CD4-positive, CD25-positive, alpha-beta regulatory T cell (primary cell): ENCODE results near the gene ACTL10. TPM values are rescaled to one million over a fixed set of nuclear protein-coding genes. Genes with fewer than 3 reads are reported as not detected.

ENCODE experiments used
- ATAC-seq, 2 donors: fragments of 150-1000 bp; cut with Tn5 transposase; one replicate each; pipeline ENCODE4 v1.10.0; 2021; ENCODE audit warnings: low read depth in 2 of 2, moderate number of reproducible peaks in 2 of 2, moderate library complexity in 1 of 2
- DNase-seq, 3 donors: peaks; one replicate each; pipeline versions ENCODE4 v3.0.0 to v3.0.0-alpha.2; 2012 to 2022; ENCODE audit warnings: mixed read lengths in 1 of 3
- H3K27ac ChIP-seq: one replicate; pipeline ENCODE4 v1.7.0; 2013; ENCODE audit warnings: mild to moderate bottlenecking, low read length; ENCODE audit not compliant: insufficient read depth, poor library complexity, severe bottlenecking
- H3K27me3 ChIP-seq: one replicate; pipeline ENCODE4 v1.7.0; 2013; ENCODE audit warnings: low read length; ENCODE audit not compliant: control insufficient read depth, insufficient read depth
- H3K36me3 ChIP-seq: one replicate; pipeline ENCODE4 v1.7.0; 2013; ENCODE audit warnings: mild to moderate bottlenecking, low read length, moderate library complexity; ENCODE audit not compliant: control insufficient read depth, insufficient read depth
- H3K4me1 ChIP-seq: 2 replicates; pipeline ENCODE4 v1.7.0; 2013; ENCODE audit warnings: mild to moderate bottlenecking, low read length; ENCODE audit not compliant: insufficient read depth, control insufficient read depth, poor library complexity, severe bottlenecking
- H3K4me3 ChIP-seq: one replicate; pipeline ENCODE4 v1.7.0; 2013; ENCODE audit warnings: low read depth, mild to moderate bottlenecking, low read length, moderate library complexity
- H3K9me3 ChIP-seq, 2 experiments: 1 replicate in 1 of 2; 2 replicates in 1 of 2; pipeline ENCODE4 v1.7.0; 2013; ENCODE audit warnings: low read length in 2 of 2, mild to moderate bottlenecking in 1 of 2, moderate library complexity in 1 of 2; ENCODE audit not compliant: control insufficient read depth in 2 of 2
- H3K27ac Mint-ChIP-seq, 3 donors: one replicate each; pipeline ENCODE4 v1.8.0; 2020 to 2022; ENCODE audit warnings: mild to moderate bottlenecking in 3 of 3, mixed read lengths in 3 of 3, moderate library complexity in 2 of 3
- H3K27me3 Mint-ChIP-seq: one replicate; pipeline ENCODE4 v1.8.0; 2022; ENCODE audit warnings: mild to moderate bottlenecking, mixed read lengths
- H3K36me3 Mint-ChIP-seq: one replicate; pipeline ENCODE4 v1.8.0; 2020; ENCODE audit warnings: mixed read lengths
- H3K4me1 Mint-ChIP-seq, 4 donors: one replicate each; pipeline ENCODE4 v1.8.0; 2020 to 2022; ENCODE audit warnings: mixed read lengths in 4 of 4, mild to moderate bottlenecking in 1 of 4
- H3K4me3 Mint-ChIP-seq, 4 donors: one replicate each; pipeline ENCODE4 v1.8.0; 2020 to 2022; ENCODE audit warnings: mild to moderate bottlenecking in 4 of 4, mixed read lengths in 4 of 4, moderate library complexity in 3 of 4
- H3K9me3 Mint-ChIP-seq, 7 donors: one replicate each; pipeline ENCODE4 v1.8.0; 2020 to 2022; ENCODE audit warnings: mixed read lengths in 7 of 7, mild to moderate bottlenecking in 3 of 7, moderate library complexity in 2 of 7
- polyA plus RNA-seq, 4 donors: library from polyadenylated mRNA; unstranded; fragments of 300-500 nt; fragmentation: Illumina TruSeq; gene quantifications; one replicate each; pipeline ENCODE4 v1.2.3, GENCODE V29; 2021
- total RNA-seq: library from RNA; stranded (reverse); gene quantifications from one replicate; pipeline ENCODE4 v1.2.3, GENCODE V29; 2022

The ACTL10 gene
- total and polyA plus RNA-seq, 5 donors from 2014 or later = 2.0 to 11.6 (median 8.4) TPM

GRCh38 chr20:33701629-33702450 is 35.1 kb downstream of the ACTL10 start:
- H3K27me3 Mint-ChIP-seq = no peaks in the 10 kb centered on the region
- no peak overlapping the region for H3K4me3 Mint-ChIP-seq
- H3K27ac Mint-ChIP-seq = no peak overlapping the region
- Histone ChIP-seq H3K27ac (no peak overlapping the region), H3K9me3 (no peaks in the 10 kb centered on the region), H3K4me1 (no peaks in the 10 kb centered on the region), H3K4me3 (no peak overlapping the region), H3K36me3 (peaks cover 4% of the 10 kb centered on the region), H3K27me3 (no peaks in the 10 kb centered on the region)
- peaks cover 6% of the 10 kb centered on the region for H3K36me3 Mint-ChIP-seq
- DNase-seq (no peak), ATAC-seq (no peak)
- peaks cover 0 to 2% (median 0%) of the 10 kb centered on the region in 7 donors for H3K9me3 Mint-ChIP-seq
- peaks cover 0 to 3% (median under 1%) of the 10 kb centered on the region in 4 donors for H3K4me1 Mint-ChIP-seq

- Histone ChIP-seq H3K9me3 (no peaks in the 10 kb centered on the region), H3K36me3 (peaks cover 14% of the 10 kb centered on the region), H3K4me3 (no peak overlapping the region), H3K27me3 (no peaks in the 10 kb centered on the region), H3K4me1 (no peaks in the 10 kb centered on the region), H3K27ac (no peak overlapping the region)
- Mint-ChIP-seq H3K27me3 (no peaks in the 10 kb centered on the region), H3K27ac (peak overlapping the region in 1 of 3 donors; percentile 57), H3K9me3 (peaks cover 0 to 2% (median 0%) of the 10 kb centered on the region in 7 donors), H3K4me1 (peaks cover 0 to 2% (median 0%) of the 10 kb centered on the region in 4 donors), H3K36me3 (peaks cover 6% of the 10 kb centered on the region), H3K4me3 (no peak overlapping the region)
- DNase-seq (no peak), ATAC-seq (no peak)
Measured at GRCh38 chr20:33702861-33703260, 36.1 kb downstream of the ACTL10 start.

- H3K27me3 Mint-ChIP-seq = no peaks in the 10 kb centered on the region
- DNase-seq (no peak), ATAC-seq (no peak)
- peaks cover 14% of the 10 kb centered on the region for H3K36me3 ChIP-seq
- H3K9me3 ChIP-seq = no peaks in the 10 kb centered on the region
- no peaks in the 10 kb centered on the region for H3K27me3 ChIP-seq
- no peak overlapping the region for H3K4me3 Mint-ChIP-seq
- no peak overlapping the region for H3K4me3 ChIP-seq
- no peaks in the 10 kb centered on the region for H3K4me1 ChIP-seq
- peaks cover 0 to 2% (median 0%) of the 10 kb centered on the region in 4 donors for H3K4me1 Mint-ChIP-seq
- H3K27ac Mint-ChIP-seq = no peak overlapping the region
- H3K27ac ChIP-seq = no peak overlapping the region
- peaks cover 6% of the 10 kb centered on the region for H3K36me3 Mint-ChIP-seq
- peaks cover 0 to 2% (median 0%) of the 10 kb centered on the region in 7 donors for H3K9me3 Mint-ChIP-seq
Measured at GRCh38 chr20:33703498-33704137, 36.9 kb downstream of the ACTL10 start.

DNA sequence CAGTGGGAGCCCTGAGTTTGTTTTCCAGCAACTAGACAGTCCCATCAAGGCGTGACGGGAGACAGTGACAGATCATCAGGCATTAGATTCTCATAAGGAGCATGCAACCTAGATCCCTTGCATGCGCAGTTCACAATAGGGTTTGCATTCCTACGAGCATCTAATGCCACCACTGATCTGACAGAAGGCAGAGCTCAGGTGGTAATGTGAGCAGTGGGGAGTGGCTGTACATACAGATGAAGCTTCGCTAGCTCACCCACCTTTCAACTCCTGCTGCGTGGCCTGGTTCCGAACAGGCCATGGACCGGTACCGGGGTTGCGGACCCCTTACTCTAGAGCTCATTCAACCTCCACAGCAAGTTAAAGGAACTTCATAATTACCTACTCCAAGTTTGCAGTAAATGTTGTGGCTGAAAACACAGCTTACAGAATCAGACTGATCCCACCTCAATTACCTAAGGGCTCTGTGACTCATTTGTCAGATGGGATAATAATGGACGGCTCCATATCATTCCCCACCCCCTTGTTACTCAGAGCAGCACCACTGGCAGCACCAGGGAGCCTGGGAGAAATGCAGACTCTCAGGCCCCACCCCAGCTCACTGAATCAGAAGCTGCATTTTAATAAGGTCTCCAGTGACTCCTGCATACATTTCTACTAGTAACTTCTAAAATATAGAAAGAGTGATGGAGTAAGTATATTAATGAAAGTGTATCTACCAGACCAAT is 37.6 kb downstream of the ACTL10 start:
- H3K4me3 ChIP-seq = no peak overlapping the region
- ATAC-seq (no peak), DNase-seq (no peak)
- Mint-ChIP-seq H3K9me3 (peaks cover 0 to 2% (median 0%) of the 10 kb centered on the region in 7 donors), H3K4me3 (no peak overlapping the region), H3K27me3 (no peaks in the 10 kb centered on the region), H3K27ac (no peak overlapping the region), H3K4me1 (peaks cover 0 to 3% (median under 1%) of the 10 kb centered on the region in 4 donors), H3K36me3 (peaks cover 6% of the 10 kb centered on the region)
- H3K36me3 ChIP-seq = peaks cover 14% of the 10 kb centered on the region
- no peaks in the 10 kb centered on the region for H3K4me1 ChIP-seq
- no peak overlapping the region for H3K27ac ChIP-seq
- H3K9me3 ChIP-seq = no peaks in the 10 kb centered on the region
- H3K27me3 ChIP-seq = no peaks in the 10 kb centered on the region

DNA sequence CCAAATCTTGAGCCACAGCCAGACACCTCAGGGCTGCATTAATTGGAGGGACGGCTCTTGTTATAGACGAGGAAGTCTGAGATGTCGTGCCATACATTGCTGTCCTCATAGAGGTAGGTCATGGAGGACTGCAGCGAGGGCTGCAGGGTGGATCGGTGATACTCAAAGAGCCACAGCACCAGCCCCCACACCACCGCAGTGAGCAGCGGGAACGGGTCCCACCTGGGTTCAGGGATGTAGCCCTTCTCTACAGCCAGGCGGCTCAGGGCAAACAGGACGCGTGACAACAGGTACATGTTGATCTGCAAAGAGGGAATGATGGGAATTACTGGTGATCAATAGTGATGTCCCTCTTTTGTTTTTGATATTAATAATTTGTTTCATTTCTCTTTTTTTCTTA is 40.9 kb downstream of the ACTL10 start:
- no peaks in the 10 kb centered on the region for H3K27me3 ChIP-seq
- H3K9me3 Mint-ChIP-seq = peaks cover 0 to 1% (median 0%) of the 10 kb centered on the region in 7 donors
- H3K36me3 Mint-ChIP-seq = peaks cover 20% of the 10 kb centered on the region
- H3K27ac ChIP-seq = no peak overlapping the region
- no peak overlapping the region for H3K27ac Mint-ChIP-seq
- ATAC-seq (no peak), DNase-seq (no peak)
- H3K4me3 ChIP-seq = no peak overlapping the region
- H3K9me3 ChIP-seq = no peaks in the 10 kb centered on the region
- H3K4me3 Mint-ChIP-seq = no peak overlapping the region
- no peaks in the 10 kb centered on the region for H3K4me1 ChIP-seq
- H3K4me1 Mint-ChIP-seq = peaks cover 0 to 10% (median 6%) of the 10 kb centered on the region in 4 donors
- peaks cover 33% of the 10 kb centered on the region for H3K36me3 ChIP-seq
- no peaks in the 10 kb centered on the region for H3K27me3 Mint-ChIP-seq

GRCh38 chr20:33709398-33709797 is 42.7 kb downstream of the ACTL10 start:
- H3K27ac Mint-ChIP-seq = no peak overlapping the region
- Histone ChIP-seq H3K4me1 (no peaks in the 10 kb centered on the region), H3K36me3 (peaks cover 43% of the 10 kb centered on the region), H3K4me3 (no peak overlapping the region), H3K27me3 (no peaks in the 10 kb centered on the region), H3K27ac (no peak overlapping the region), H3K9me3 (no peaks in the 10 kb centered on the region)
- H3K27me3 Mint-ChIP-seq = no peaks in the 10 kb centered on the region
- no peak overlapping the region for H3K4me3 Mint-ChIP-seq
- peaks cover 30% of the 10 kb centered on the region for H3K36me3 Mint-ChIP-seq
- peaks cover 0 to 15% (median 8%) of the 10 kb centered on the region in 4 donors for H3K4me1 Mint-ChIP-seq
- peaks cover 0 to 1% (median 0%) of the 10 kb centered on the region in 7 donors for H3K9me3 Mint-ChIP-seq
- no peak for DNase-seq
- no peak for ATAC-seq

GRCh38 chr20:33709905-33710541 is 43.3 kb downstream of the ACTL10 start:
- Mint-ChIP-seq H3K27me3 (no peaks in the 10 kb centered on the region), H3K36me3 (peaks cover 30% of the 10 kb centered on the region), H3K4me1 (peaks cover 0 to 15% (median 8%) of the 10 kb centered on the region in 4 donors), H3K9me3 (peaks cover 0 to 1% (median 0%) of the 10 kb centered on the region in 7 donors), H3K4me3 (no peak overlapping the region), H3K27ac (no peak overlapping the region)
- Histone ChIP-seq H3K27ac (no peak overlapping the region), H3K9me3 (no peaks in the 10 kb centered on the region), H3K36me3 (peaks cover 43% of the 10 kb centered on the region), H3K4me1 (no peaks in the 10 kb centered on the region), H3K4me3 (no peak overlapping the region), H3K27me3 (no peaks in the 10 kb centered on the region)
- ATAC-seq (no peak), DNase-seq (peak in 1 of 3 donors; percentile 39)
